Measurements from ENCODE around the gene M6PR.
A peak's percentile ranks its signal among the peaks of the same experiment; 100 is the strongest.

The M6PR gene

GRCh38 chr12:8949342-8950220 lies at the start of gene M6PR:
Gene M6PR (minus strand): TSS chr12:8949645. CDS start chr12:8946404, 3,241 bp downstream.
- DNase-seq = peak; percentile 100

DNA sequence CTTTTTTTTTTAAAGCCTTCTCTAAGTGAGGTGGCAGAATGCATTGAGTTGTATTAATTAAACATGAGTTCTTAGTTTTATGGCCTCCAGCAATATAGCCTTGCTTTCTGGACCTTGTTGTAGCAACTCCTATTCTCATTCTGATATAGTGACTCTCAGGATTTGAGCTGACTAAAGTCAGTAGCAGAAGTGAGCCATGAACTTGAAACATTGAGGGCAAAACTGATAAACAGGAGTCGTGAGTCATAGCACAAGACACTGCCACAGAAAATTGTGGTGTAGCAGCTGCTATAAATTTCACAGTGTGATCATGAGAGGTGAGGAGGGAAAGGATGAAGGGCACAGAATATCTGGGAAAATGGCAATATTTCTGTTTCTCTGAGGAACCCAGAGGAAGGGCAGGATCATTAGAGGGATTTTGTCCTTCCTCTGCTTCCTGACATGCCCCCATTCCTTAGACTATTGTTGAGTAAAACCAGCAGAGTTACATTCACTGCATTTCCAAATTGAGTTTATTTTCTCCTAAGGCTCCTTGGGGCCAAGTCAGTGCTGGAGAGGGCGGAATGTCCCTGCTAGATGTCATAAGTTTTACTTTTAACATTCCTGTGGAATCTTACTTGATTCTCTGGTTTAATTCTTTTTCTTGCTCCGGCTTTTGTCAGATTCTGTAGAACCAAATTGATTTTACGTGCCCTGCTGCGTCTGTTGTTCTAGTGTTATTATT lies 47.4 kb upstream of the M6PR start:
- no peak for DNase-seq

GRCh38 chr12:8995021-8995775 lies 45.8 kb upstream of the M6PR start:
- no peak for DNase-seq

GRCh38 chr12:8993827-8994226 lies 44.4 kb upstream of the M6PR start:
- no peak for DNase-seq

DNA sequence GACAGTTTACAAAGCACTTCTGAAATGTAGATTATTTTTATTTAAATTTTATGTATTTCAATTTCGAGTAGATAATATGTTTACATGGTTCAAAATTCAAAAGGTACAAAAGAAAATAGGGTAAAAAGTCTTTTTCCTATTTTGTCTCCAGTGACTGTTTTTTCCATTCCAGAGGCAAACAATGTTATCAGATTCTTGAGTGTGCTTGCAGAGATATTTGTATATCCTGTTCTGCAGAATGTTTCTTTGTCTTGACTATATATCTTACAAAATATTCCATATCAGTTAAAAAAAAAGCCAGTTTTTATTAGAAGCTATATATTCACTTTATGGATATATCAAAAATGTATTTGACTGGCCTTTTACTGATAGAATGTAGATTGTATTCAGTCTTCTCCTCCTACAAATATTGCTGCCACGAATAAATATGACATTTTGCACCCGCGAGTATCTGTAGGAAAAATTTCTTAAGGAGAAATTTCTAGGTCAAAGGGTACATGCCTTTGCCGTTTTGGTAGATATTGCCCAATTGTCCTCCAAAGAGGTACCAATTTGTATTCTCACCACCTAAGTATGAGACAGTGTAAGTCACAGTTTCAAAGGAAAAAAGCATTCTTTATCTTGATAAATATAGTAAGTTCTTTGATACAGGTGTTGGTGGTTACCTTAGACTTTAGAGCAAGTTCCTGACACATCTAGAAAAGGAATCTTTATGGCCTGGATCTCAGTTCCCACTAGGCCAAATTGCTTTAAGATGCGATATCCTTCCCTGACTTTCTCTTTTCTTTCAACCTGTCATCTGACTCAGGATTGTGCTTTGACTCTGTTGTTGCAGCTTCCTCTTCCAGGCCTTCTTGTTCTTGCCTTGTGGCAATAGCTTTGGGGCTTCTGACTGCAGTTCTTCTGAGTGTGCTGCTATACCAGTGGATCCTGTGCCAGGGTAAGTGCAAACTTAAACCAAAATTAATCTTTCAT lies 42.2 kb upstream of the M6PR start:
- no peak for DNase-seq

- DNase-seq = no peak
Observed at GRCh38 chr12:8989413-8989812, 40.0 kb upstream of the M6PR start, which contains the start of gene KLRG1. Gene KLRG1 (plus strand): TSS chr12:8989546. CDS start chr12:8989636, 90 bp downstream.

DNA sequence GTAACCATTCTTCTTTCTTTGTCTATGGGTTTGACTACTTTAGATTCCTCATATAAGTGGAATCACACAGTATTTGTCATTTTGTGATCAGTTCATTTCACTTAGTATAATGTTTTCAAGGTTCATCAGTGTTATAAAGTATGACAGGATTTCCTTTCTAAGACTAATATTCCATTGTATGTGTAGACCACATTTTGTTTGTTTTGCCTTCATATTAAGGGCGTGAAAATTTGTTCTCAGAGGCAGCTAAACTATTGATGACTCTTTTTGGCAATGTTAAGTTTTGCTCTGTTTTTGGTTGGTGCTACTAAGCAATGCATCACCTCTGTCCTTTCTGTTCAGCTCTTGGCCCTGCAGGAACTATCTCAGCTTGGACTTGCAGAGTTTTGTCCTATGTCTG lies 38.2 kb upstream of the M6PR start:
- DNase-seq = no peak

DNA sequence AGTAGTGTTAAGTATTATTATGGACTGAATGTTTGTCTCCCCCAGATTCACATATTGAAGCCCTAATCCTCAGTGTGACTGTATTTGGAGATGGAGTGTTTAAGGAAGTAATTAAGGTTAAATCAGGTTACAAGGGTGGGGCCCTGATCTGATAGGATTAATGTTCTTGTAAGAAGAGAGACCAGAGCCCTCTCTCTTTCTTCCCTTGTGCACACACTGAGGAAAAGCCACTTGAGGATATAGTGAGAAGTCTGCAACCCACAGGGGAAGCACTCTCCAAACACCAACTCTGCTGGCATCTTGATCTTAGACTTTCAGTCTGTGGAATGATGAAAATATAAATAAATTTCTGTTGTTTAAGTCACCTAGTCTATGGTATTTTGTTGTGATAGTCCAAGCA lies 37.7 kb upstream of the M6PR start:
- no peak for DNase-seq

DNA sequence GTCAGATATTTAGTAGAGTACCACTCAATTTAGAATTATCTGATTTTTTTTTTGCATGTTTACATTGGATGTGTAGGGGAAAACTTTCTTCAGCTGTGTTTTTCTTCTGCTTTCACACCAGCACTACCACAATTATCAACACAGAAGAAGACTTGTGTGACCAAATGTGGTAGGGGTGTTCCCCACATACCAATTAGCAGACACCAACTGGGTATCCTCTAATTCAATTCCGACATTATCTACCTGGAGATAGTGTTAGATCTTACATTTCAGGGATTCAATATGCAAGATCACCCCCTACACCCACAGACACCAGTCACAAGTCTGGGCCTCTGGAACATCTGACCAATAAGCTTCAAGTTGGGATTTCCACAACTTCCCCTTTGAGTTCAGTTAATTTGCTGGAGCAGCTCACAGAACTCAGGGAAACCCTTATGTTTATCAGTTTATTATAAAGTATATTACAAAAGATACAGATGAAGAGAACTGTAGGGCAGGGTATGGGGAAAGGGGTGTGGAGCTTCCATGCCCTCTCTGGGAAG lies 35.8 kb upstream of the M6PR start:
- DNase-seq = no peak

- no peak for DNase-seq
Observed at GRCh38 chr12:8980137-8980536, 30.7 kb upstream of the M6PR start.

DNA sequence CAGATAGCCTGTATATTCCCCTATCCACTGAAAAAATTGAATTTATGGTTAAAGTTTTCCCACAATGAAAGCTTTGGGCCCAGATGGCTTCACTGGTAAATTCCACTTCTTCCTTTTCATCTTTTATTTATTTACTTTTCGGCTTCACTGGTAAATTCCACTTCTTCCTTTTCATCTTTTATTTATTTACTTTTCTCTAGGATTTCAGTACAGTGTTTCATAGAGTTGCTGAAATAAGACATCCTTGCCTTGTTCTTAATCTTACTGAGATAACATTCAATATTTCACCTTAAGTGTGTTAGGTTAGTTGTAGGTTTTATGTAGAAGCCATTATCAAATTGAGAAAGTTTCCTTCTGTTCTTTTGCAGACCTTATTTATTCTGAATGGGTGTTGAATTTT lies 21.0 kb upstream of the M6PR start:
- no peak for DNase-seq

GRCh38 chr12:8969861-8970411 lies 20.5 kb upstream of the M6PR start:
- no peak for DNase-seq

- DNase-seq = no peak
Observed at GRCh38 chr12:8968761-8969160, 19.3 kb upstream of the M6PR start.

DNA sequence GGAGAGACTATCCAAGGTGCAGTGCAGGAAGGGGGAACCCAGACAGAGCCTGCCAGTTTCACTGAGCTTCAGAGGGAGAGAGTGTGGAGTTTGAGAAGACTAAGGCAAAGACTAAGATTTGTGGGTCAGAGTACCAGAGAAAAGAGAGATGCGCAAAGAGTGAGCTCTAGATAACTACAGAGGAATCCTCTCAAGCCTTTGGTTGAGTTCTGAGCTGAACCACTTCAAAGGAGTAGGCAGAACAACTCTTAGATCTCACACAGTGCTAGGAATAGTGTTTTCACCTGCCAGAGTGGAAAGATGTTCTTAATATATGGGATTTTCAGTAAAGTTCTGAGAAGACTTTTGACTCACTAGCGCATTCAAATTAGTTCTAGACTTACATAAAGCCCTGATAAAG lies 10.7 kb upstream of the M6PR start:
- no peak for DNase-seq

DNA sequence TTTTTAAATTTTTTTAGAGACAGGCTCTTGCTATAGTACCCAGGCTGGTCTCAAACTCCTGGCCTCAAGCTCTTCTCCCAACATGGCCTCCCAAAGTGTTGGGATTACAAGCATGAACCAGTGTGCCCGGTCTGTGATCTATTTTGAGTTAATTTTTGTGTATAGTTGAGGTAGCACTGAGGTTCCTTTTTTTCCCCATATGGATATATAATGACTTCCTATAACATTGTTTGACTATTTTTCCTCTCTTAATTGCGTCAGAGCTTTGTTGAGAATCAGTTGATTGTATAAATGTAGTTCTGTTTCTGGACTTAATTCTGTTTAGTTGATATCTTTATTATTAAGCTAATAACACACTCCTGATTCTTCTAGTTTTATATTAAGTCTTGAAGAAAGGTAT lies 8.6 kb upstream of the M6PR start:
- no peak for DNase-seq

DNA sequence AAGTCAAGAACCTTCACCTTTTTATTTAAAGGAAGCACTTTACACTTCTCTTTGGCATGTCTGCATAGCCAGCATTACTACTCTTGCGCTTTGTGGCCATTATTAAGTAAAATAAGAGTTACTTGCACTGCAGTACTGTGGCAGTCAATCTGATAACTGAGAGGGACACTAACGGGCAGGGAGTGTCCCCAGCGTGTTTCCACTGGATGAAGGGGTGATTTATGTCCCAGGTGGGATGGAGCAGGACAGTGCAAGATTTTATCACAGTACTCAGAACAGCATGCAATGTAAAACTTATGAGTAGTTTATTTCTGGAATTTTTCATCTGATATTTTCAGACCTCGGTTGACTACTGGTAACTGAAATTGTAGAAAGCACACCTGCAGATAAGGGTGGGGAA lies 8.1 kb upstream of the M6PR start:
- no peak for DNase-seq

DNA sequence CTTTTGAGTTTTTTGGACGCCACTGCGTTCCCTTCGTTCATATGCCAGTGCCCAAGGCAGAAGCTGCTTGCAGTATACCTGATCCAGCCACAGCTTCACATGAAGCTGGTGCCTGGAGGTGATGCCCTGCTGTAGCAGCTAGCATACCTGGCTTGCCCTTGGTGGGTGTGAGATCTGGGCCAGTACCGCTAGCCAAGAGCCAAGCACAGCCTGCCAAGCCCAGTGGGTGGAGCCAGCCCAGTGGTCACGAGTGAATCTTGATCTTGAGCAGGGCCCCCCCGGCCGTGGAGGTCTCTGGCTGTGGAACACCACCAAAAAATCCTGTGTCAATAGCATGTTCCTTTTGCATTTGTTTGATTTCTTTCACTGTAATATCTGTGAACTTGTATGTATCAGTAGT lies 7.3 kb upstream of the M6PR start:
- DNase-seq = no peak

DNA sequence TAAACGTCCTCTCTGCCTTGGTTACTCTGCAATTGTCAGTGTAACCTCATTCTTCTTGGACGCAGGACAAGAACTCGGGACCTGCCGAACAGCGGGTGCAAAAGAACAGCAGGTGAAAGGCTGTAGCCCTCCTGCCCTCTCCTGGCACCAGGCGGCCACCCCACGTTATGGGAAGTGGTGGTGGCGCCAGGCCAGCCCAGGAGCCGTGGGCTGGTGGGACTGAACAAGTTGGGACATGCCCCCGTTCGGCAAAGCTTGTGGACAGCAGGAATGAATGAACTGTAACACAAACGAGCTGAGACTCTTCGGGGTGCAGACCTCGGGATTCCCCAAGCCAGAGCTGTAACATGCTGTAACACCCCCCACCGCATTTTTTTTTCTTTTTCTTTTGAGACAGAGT lies 6.6 kb upstream of the M6PR start:
- DNase-seq = no peak

- no peak for DNase-seq
Observed at GRCh38 chr12:8953773-8954402, 4.4 kb upstream of the M6PR start.

DNA sequence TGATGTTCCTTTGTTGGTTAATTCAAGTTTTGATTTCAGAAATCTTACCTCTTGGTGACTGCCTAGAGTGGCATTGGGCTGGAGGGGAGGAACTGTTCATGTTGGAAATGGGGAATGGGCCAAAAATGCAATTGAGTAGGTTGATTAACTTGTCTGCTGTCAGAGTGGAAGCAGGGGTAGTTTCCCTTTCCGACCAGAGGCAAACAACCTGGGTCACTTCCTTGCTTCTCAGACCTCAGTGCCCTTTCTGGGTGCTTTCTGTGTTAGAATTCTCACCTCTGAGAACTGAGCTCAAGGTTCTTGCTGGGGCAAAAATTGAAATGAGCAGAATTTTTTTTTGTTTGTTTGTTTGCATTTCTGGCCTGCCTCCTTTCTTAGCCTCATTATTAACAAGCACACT lies 2.3 kb upstream of the M6PR start:
- no peak for DNase-seq

Data from NCI-H774 (cell line).